GM23338 (cell line): ENCODE measurements around the gene PRSS27.

Source experiments
- CREB1 ChIP-seq: fragments of 250-450 bp; sonication (Bioruptor Pico); IDR thresholded peaks from 2 replicates; pipeline ENCODE4 v1.5.0; 2020; ENCODE audit warnings: low read depth, mild to moderate bottlenecking, moderate library complexity
- CTCF ChIP-seq, 2 experiments: fragments of 200-600 bp in 1 of 2; sonication (generic) in 1 of 2; conservative IDR thresholded peaks; 2 replicates each; pipeline versions ENCODE4 v1.5.1 to v1.6.1; 2016 to 2017; ENCODE audit warnings: antibody characterized with exemption in 2 of 2, low read depth in 2 of 2, mild to moderate bottlenecking in 2 of 2, moderate library complexity in 1 of 2
- ETS1 ChIP-seq: IDR thresholded peaks from 2 replicates; pipeline ENCODE4 v1.6.1; 2016; ENCODE audit warnings: antibody characterized with exemption
- EZH2 ChIP-seq: fragments of 200-600 bp; sonication (generic); IDR thresholded peaks from one replicate; pipeline ENCODE4 v1.8.0; 2017; ENCODE audit warnings: antibody characterized with exemption, mild to moderate bottlenecking, low read depth; ENCODE audit not compliant: unreplicated experiment
- EZH2phosphoT487 ChIP-seq: fragments of 200-600 bp; sonication (generic); IDR thresholded peaks from one replicate; pipeline ENCODE4 v1.8.1; 2018; ENCODE audit warnings: antibody characterized with exemption; ENCODE audit not compliant: unreplicated experiment
- JUNB ChIP-seq: IDR thresholded peaks from one replicate; pipeline ENCODE4 v1.6.1; 2016; ENCODE audit warnings: antibody characterized with exemption; ENCODE audit not compliant: unreplicated experiment
- NANOG ChIP-seq: IDR thresholded peaks from 2 replicates; pipeline ENCODE4 v1.6.1; 2016; ENCODE audit warnings: antibody characterized with exemption, borderline replicate concordance
- POLR2AphosphoS5 ChIP-seq: IDR thresholded peaks from 2 replicates; pipeline ENCODE4 v1.6.1; 2016; ENCODE audit warnings: antibody characterized with exemption, low read depth
- REST ChIP-seq: IDR thresholded peaks from one replicate; pipeline ENCODE4 v1.6.1; 2018; ENCODE audit warnings: antibody characterized with exemption; ENCODE audit not compliant: unreplicated experiment
- STAT1 ChIP-seq: IDR thresholded peaks from one replicate; pipeline ENCODE4 v1.6.1; 2016; ENCODE audit warnings: antibody characterized with exemption; ENCODE audit not compliant: unreplicated experiment
- ZNF114 ChIP-seq: fragments of 250-450 bp; sonication (Bioruptor Pico); IDR thresholded peaks from 2 replicates; pipeline ENCODE4 v1.5.0; 2020; ENCODE audit warnings: mild to moderate bottlenecking, moderate library complexity
- ZNF462 ChIP-seq: fragments of 250-450 bp; sonication (Bioruptor Pico); IDR thresholded peaks from 2 replicates; pipeline ENCODE4 v1.5.0; 2020; ENCODE audit warnings: mild to moderate bottlenecking, moderate library complexity

- TF ChIP-seq REST (no peak), NANOG (no peak), EZH2phosphoT487 (no peak), CTCF (conservative IDR thresholded peaks at IDR 0.05; ENCODE audit: low read depth in 2 of 2) (no peak), EZH2 (no peak), ETS1 (no peak), POLR2AphosphoS5 (no peak), CREB1 (CRISPR knock-in tag) (no peak), JUNB (no peak), STAT1 (no peak), ZNF114 (no peak), ZNF462 (CRISPR knock-in tag) (no peak)
Observed at GRCh38 chr16:2769675-2770056, 49.6 kb upstream of the PRSS27 start.
